HS-27A (cell line): ENCODE results near the gene ATP1A4.

Source experiments
- DNase-seq: peaks from one replicate; pipeline ENCODE4 v3.0.0-alpha.2; 2012; ENCODE audit warnings: low read depth, missing footprints

The ATP1A4 gene

GRCh38 chr1:160228431-160228830, 77.0 kb downstream of the ATP1A4 start:
- DNase-seq: no peak

- no peak for DNase-seq
Measured at GRCh38 chr1:160232911-160233310, 81.5 kb downstream of the ATP1A4 start.
